Measurements from ENCODE around the gene DIPK1B.
A peak's percentile ranks its signal among the peaks of the same experiment; 100 is the strongest.
"Not testable (repeated sequence)": the region's sequence is repeated elsewhere in the genome, so short reads cannot be mapped to it uniquely, and the experiment has no call there.

The DIPK1B gene

GRCh38 chr9:136698635-136699246 is 13.6 kb upstream of the DIPK1B start:
- no peak for DNase-seq (ENCODE audit: low read depth in 2 of 2)

- DNase-seq (ENCODE audit: low read depth in 2 of 2): no peak
Observed at GRCh38 chr9:136700304-136700703, 12.1 kb upstream of the DIPK1B start.

DNA sequence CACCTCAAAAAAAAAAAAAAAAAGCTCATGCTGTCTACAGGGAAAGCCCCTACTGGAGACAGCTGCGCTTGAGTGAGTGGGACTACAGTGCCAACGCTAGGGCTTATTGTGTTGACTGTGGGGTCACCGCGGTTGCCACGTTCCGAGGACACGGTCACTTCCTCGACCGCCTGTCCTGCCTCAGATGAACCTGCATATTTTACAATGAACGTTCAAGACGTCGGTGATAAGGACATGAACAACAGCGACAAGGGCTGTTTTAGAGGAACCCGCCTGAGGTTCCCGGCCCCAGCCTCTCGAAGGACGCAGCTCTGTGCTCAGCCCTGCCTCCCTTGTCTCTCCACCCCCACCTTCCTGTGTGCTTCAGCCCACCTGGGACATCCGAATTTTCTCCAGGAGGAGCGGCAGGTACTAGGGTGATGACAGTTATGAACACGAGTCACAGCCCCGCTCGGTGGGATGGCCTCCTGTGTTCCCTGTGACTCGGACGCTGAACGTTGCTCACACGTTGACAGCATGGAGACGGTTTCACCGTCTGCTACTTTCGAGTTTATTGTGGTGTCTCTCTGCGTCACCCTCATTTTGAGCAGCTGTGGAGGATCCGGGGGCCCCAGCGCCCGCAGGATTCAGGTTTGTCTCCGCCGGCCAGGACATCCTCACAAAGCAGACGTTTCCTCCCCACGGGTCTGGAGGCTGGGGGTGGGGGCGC is 11.3 kb upstream of the DIPK1B start:
- peak; percentile 24 to 26 for DNase-seq (ENCODE audit: low read depth in 2 of 2)

GRCh38 chr9:136701668-136702053 is 10.7 kb upstream of the DIPK1B start:
- DNase-seq (ENCODE audit: low read depth in 2 of 2): no peak

GRCh38 chr9:136703276-136703860 is 9.0 kb upstream of the DIPK1B start:
- DNase-seq (ENCODE audit: low read depth in 2 of 2): no peak

GRCh38 chr9:136704741-136705140 is 7.6 kb upstream of the DIPK1B start:
- not testable (repeated sequence) for DNase-seq (ENCODE audit: low read depth in 2 of 2)

GRCh38 chr9:136705564-136705963 is 6.8 kb upstream of the DIPK1B start:
- no peak for DNase-seq (ENCODE audit: low read depth in 2 of 2)

GRCh38 chr9:136707011-136707410 is 5.4 kb upstream of the DIPK1B start:
- no peak for DNase-seq (ENCODE audit: low read depth in 2 of 2)

DNA sequence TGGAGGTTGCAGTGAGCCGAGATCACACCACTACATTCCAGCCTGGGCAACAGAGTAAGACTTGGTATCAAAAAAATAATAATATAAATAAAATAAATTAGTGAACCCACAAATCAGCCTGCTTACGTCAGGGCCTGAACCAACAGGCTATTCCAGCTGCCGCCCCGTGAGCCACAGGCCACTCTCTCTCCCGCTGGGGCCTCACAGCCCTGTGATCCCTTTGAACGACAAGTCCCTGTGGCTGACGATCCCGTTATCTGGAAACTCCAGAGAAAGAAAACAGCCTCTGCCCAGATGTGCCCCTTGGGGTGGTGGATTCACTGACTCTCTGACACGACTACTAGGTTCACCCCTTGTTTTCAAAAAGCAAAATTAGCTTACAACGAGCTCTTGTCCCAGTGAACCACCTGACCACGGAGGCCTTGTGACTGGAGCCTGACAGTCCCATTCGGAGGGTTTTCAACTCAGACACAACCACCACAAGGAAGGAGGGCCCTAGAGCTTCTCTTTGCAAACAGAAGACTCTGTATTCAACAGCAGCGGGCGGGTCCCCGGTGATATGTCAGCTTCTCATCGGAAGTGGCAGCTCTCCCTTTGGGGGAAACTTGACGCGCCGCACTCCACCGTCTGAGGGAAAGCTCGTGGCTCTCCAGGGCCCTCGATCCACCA is 4.4 kb upstream of the DIPK1B start:
- DNase-seq (ENCODE audit: low read depth in 2 of 2): no peak

- DNase-seq (ENCODE audit: low read depth in 2 of 2): no peak
Observed at GRCh38 chr9:136709454-136710109, 2.8 kb upstream of the DIPK1B start.

DNA sequence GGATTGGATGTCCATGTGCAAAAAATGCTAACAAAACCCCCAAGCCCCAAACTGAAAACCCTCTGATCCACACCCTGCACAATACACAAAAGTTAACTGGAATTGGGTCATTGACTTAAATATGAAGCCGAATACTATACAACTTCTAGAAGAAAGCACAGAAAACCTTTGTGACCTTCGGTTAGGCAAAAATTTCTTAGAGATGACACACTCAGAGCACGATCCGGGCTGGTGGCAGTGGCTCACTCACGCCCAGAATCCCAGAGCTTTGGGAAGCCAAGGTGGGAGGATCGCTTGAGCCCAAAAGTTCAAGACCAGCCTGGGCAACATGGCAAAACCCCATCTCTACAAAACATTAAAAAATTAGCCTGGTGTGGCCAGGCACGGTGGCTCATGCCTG is 1.8 kb upstream of the DIPK1B start:
- DNase-seq (ENCODE audit: low read depth in 2 of 2): no peak

- DNase-seq (ENCODE audit: low read depth in 2 of 2): not testable (repeated sequence)
Observed at GRCh38 chr9:136711219-136711648, 1.1 kb upstream of the DIPK1B start.

DNA sequence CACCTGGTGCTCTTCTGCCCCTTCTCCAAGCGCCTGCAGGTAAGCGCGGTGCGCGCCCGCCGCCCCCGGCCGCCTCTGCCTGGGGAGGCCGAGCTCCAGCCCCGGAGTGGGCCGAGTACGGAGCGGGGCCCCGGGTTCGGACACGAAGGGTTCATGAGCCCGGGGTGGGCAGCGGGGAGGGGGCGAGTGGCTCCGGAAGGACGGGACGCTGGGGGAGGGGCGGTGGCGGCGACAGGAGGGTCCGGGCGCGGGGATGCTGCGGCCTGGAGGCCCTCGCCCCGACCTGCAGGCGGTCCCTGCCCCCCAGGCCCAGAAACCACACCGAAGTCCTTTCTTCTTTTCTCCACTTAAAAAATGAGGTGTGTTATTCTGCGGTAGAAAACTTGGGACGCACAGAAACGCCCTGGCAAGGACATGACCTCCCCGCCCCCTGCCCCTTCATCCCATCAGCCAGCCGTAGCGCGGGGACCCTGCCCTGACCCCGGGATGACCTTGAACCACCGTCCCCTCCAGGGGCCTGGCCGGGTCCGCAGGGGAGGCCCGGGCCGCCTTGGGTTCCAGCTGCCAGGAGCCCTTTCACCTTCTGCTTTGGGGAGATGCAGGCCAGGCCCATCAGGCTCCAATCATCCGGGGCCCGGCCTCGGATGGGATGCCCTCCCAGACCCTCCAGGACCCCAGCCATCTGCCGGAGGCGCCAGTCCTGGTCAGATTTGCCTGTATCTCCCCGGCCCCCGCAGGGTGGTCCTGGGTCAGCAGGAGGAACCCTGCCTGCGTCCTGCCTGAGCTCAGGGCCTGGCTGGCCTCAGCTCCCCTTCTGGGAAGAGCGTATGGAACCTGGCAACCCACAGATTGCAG is 545 bp downstream of the DIPK1B start:
- DNase-seq (ENCODE audit: low read depth in 2 of 2): no peak

- no peak for DNase-seq (ENCODE audit: low read depth in 2 of 2)
Observed at GRCh38 chr9:136713550-136713949, 1.2 kb downstream of the DIPK1B start.

- no peak for DNase-seq (ENCODE audit: low read depth in 2 of 2)
Observed at GRCh38 chr9:136714096-136714892, 1.9 kb downstream of the DIPK1B start.

GRCh38 chr9:136714893-136715274 is 2.5 kb downstream of the DIPK1B start:
- no peak for DNase-seq (ENCODE audit: low read depth in 2 of 2)

DNA sequence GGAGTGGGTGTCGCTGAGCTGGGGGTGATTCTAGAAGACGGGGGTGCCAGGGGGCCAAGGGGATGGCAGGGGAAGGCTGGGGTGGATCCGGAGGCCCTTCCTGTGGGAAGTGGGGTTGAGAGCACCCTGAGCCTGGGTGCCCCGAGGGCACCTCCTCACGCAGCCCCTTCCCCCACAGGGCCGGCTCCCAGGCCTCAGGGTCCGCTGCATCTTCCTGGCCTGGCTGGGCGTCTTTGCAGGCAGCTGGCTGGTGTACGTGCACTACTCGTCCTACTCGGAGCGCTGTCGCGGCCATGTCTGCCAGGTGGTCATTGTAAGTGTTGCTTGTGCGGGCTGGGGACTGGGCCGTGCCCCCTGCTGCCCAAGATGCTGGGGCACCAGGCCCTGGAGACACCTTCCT is 5.0 kb downstream of the DIPK1B start:
- no peak for DNase-seq (ENCODE audit: low read depth in 2 of 2)

GRCh38 chr9:136718345-136719194 is 6.2 kb downstream of the DIPK1B start:
- DNase-seq (ENCODE audit: low read depth in 2 of 2): no peak

DNA sequence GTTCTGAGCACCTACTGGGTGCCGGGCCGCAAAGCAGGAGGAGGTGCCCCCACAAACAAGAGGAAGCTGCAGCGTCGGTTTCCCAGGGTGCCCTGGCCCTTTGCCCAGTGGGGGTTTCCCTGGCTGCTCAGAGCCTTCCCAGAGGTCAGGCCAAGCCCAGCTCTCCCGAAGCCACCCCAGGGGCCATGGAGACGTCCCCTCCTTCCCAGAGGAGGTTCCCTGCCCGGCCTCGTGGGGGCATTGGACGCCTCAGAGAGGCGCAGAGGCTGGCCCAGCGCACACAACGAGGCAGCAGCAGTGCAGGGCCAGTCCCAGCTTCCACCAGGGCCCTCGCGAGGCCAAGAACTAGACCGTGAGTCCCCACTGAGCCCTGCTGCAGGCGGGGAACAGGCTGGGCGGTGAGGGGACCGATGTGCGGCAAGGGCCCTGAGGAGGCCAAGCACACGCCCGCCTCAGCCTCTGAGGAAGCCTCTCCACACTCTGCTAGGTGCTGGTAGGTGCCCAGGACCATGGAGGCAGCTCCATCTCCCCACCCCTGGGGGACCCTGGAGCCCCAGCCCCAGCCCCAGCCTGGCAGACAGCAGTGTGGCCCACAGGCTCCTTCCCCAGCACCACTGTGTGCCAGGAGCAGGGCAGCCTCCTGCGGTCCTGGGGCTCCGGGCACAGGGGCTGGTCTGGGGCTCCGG is 7.0 kb downstream of the DIPK1B start:
- no peak for DNase-seq (ENCODE audit: low read depth in 2 of 2)

All from stimulated activated CD8-positive, alpha-beta memory T cell treated with anti-CD3 and anti-CD28 coated beads, Interleukin-7, amount 100 ng/mL, for 4 hours (primary cell).